Measurements from ENCODE around the gene CLTB. TPM values are rescaled to one million over a fixed set of nuclear protein-coding genes. Genes with fewer than 3 reads are reported as not detected.

Gene CLTB
- total and polyA plus RNA-seq, 2 of the 8 experiments (the other 6 are each of a cell fraction or from before 2014, with no cell fraction given) = 25.9 to 34.9 TPM

- no peak overlapping the region for H3K4ac ChIP-seq (replicated peaks; ENCODE audit: insufficient read length, low read depth, low read length)
- no peak overlapping the region for H2AFZ ChIP-seq (ENCODE audit: low read length)
- no peak overlapping the region for H4K8ac ChIP-seq (ENCODE audit: extremely low read depth, insufficient read depth, low read length)
- H3K36me3 ChIP-seq (ENCODE audit: control insufficient read depth in 2 of 4, insufficient read depth in 4 of 4, low read length in 3 of 4) = no peaks in the 10 kb centered on the region
- H3K23ac ChIP-seq (ENCODE audit: insufficient read length) = no peak overlapping the region
- no peak overlapping the region for H3K4me2 ChIP-seq (ENCODE audit: insufficient read depth in 1 of 2, low read depth in 2 of 2, low read length in 2 of 2)
- H2BK120ac ChIP-seq (replicated peaks; ENCODE audit: low read depth, low read length) = no peak overlapping the region
- no peak overlapping the region for H3K56ac ChIP-seq (replicated peaks; ENCODE audit: insufficient read length, low read depth, low read length)
- H3K79me2 ChIP-seq (ENCODE audit: control insufficient read depth in 1 of 2, insufficient read depth in 2 of 2, low read length in 2 of 2) = peaks cover 5 to 13% of the 10 kb centered on the region in 2 experiments
- DNase-seq (ENCODE audit: low read depth in 1 of 2, low spot score in 2 of 2) (no peak), FAIRE-seq (no peak)
- H3K4me1 ChIP-seq (replicated peaks in 1 of 4; ENCODE audit: control insufficient read depth in 3 of 4, insufficient read depth in 4 of 4, low read length in 3 of 4) = peaks cover 2 to 9% (median 6%) of the 10 kb centered on the region in 4 experiments; a peak in 4 of 7 replicates
- peaks cover 12% of the 10 kb centered on the region for H3K23me2 ChIP-seq (ENCODE audit: low read depth, low read length)
- H2BK20ac ChIP-seq (ENCODE audit: low read length) = no peak overlapping the region
- no peak overlapping the region for H4K91ac ChIP-seq (replicated peaks; ENCODE audit: insufficient read length, low read length)
- CTCF ChIA-PET (ENCODE audit: partially characterized antibody) = interaction anchor here (0.6 kb wide), 1 partner anchor 48 kb away, joined by 3 read pairs; no protein-coding TSS in a partner anchor
- POLR2A ChIA-PET (ENCODE audit: partially characterized antibody) = interaction anchor here (0.6 kb wide), 1 partner anchor 22 kb away, joined by 3 read pairs; no protein-coding TSS in a partner anchor
- 92% methylated on average over 5 of the region's 5 CpGs; no CpG with 5 or more reads in 1 of the 2 experiments for WGBS, 2 experiments (ENCODE audit: extremely low coverage in 1 of 2, insufficient coverage in 1 of 2, insufficient read length in 1 of 2, insufficient replicate concordance in 2 of 2, low coverage in 1 of 2, low lambda C conversion rate in 2 of 2, missing lambda C conversion rate in 1 of 2)
- no peak overlapping the region for H3K4me3 ChIP-seq (ENCODE audit: extremely low read depth in 1 of 4, insufficient read depth in 2 of 4, low read depth in 3 of 4, low read length in 4 of 4)
- H2BK15ac ChIP-seq (ENCODE audit: low read length) = no peak overlapping the region
- no peak overlapping the region for H2BK5ac ChIP-seq (ENCODE audit: low read depth, low read length)
- H3K9ac ChIP-seq (replicated peaks in 1 of 4; ENCODE audit: extremely low read depth in 1 of 4, low read depth in 3 of 4, low read length in 3 of 4) = no peak overlapping the region
- H2BK12ac ChIP-seq (ENCODE audit: low read depth, low read length) = no peak overlapping the region
- no peak overlapping the region for H2AK5ac ChIP-seq (ENCODE audit: low read depth, low read length)
- no peak overlapping the region for H3K27ac ChIP-seq (ENCODE audit: low read depth, low read length)
- H3K79me1 ChIP-seq (ENCODE audit: low read depth, low read length) = 0 out of 2 replicates have a peak, but pooled peaks cover 5% of the 10 kb centered on the region
- H3K9me3 ChIP-seq (ENCODE audit: insufficient read depth in 2 of 2, low read depth in 1 of 2, low read length in 1 of 2) = no peaks in the 10 kb centered on the region
- no peak overlapping the region for H3K18ac ChIP-seq (ENCODE audit: extremely low read depth, low read length)
- H4K5ac ChIP-seq (ENCODE audit: insufficient read length, low read depth, low read length) = no peak overlapping the region
- H3K14ac ChIP-seq (ENCODE audit: insufficient read length) = no peak overlapping the region
- peaks cover 0 to 2% of the 10 kb centered on the region in 2 experiments for H4K20me1 ChIP-seq (replicated peaks in 1 of 2; ENCODE audit: control insufficient read depth in 1 of 2, insufficient read depth in 2 of 2, low read length in 2 of 2)
- no peaks in the 10 kb centered on the region for H3K27me3 ChIP-seq (replicated peaks in 1 of 4; ENCODE audit: control insufficient read depth in 3 of 4, extremely low read depth in 1 of 4, insufficient read depth in 3 of 4, low read length in 3 of 4)
- TF ChIP-seq BRCA1 (IDR thresholded peaks at IDR 0.05; ENCODE audit: low read depth, low read length) = no peak
- TF ChIP-seq, protein P1, sequence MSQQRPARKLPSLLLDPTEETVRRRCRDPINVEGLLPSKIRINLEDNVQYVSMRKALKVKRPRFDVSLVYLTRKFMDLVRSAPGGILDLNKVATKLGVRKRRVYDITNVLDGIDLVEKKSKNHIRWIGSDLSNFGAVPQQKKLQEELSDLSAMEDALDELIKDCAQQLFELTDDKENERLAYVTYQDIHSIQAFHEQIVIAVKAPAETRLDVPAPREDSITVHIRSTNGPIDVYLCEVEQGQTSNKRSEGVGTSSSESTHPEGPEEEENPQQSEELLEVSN (IDR thresholded peaks at IDR 0.05) = no peak
- no peak for TF ChIP-seq CBX5 (IDR thresholded peaks at IDR 0.05; ENCODE audit: low read depth, low read length)
- TF ChIP-seq CREB1 (IDR thresholded peaks at IDR 0.05) = no peak
- no peak for TF ChIP-seq EZH2 (IDR thresholded peaks at IDR 0.05; ENCODE audit: low read depth, low read length, severe bottlenecking)
- no peak for TF ChIP-seq GTF2F1 (IDR thresholded peaks at IDR 0.05; ENCODE audit: borderline replicate concordance, low read depth, low read length)
- no peak for TF ChIP-seq CTBP2 (IDR thresholded peaks at IDR 0.05; ENCODE audit: borderline replicate concordance, insufficient read depth, insufficient read length, low read length)
- TF ChIP-seq TAF7 (optimal IDR thresholded peaks at IDR 0.05; ENCODE audit: borderline replicate concordance, low read depth, low read length) = no peak
- no peak for TF ChIP-seq JUND (IDR thresholded peaks at IDR 0.05; ENCODE audit: low read length)
- no peak for TF ChIP-seq ATF3 (IDR thresholded peaks at IDR 0.05; ENCODE audit: insufficient read depth, low read depth, low read length)
- no peak for TF ChIP-seq SAP30 (IDR thresholded peaks at IDR 0.05; ENCODE audit: insufficient read depth, insufficient replicate concordance, low read length)
- no peak for TF ChIP-seq NANOG (IDR thresholded peaks at IDR 0.05; ENCODE audit: insufficient read depth, low read depth, low read length, poor library complexity, severe bottlenecking)
These were observed 28.4 kb upstream of the CLTB start for GRCh38 chr5:176444742-176445141.

Data from H1 (cell line).